NT2/D1 (cell line): ENCODE results near the gene SMAD2.

ENCODE experiments used
- DNase-seq: peaks from one replicate; pipeline ENCODE4 v3.0.0-alpha.2; 2011; ENCODE audit warnings: low read depth, low spot score
- H3K27me3 ChIP-seq: 2 replicates; pipeline ENCODE4 v1.6.0; 2011; ENCODE audit warnings: mild to moderate bottlenecking; ENCODE audit not compliant: insufficient read length, insufficient read depth
- H3K36me3 ChIP-seq: 2 replicates; pipeline ENCODE4 v1.6.1; 2011; ENCODE audit warnings: mild to moderate bottlenecking, low read length, mixed read lengths; ENCODE audit not compliant: insufficient read depth, insufficient read length
- H3K4me1 ChIP-seq: 2 replicates; pipeline ENCODE4 v1.5.1; 2011; ENCODE audit not compliant: insufficient read depth, insufficient read length
- H3K4me3 ChIP-seq: 2 replicates; pipeline ENCODE4 v1.5.1; 2011; ENCODE audit warnings: low read depth; ENCODE audit not compliant: insufficient read length
- H3K9ac ChIP-seq: 2 replicates; pipeline ENCODE4 v1.6.0; 2011; ENCODE audit warnings: low read depth; ENCODE audit not compliant: insufficient read length
- H3K9me3 ChIP-seq: 2 replicates; pipeline ENCODE4 v1.5.1; 2011; ENCODE audit warnings: mild to moderate bottlenecking, low read length; ENCODE audit not compliant: insufficient read depth
- SUZ12 ChIP-seq: IDR thresholded peaks from 2 replicates; pipeline ENCODE4 v1.6.1; 2011; ENCODE audit not compliant: insufficient read length, insufficient read depth; ENCODE audit errors: extremely low read depth
- YY1 ChIP-seq: IDR thresholded peaks from 2 replicates; pipeline ENCODE4 v1.6.1; 2011; ENCODE audit not compliant: insufficient read length, insufficient read depth
- ZNF274 ChIP-seq: IDR thresholded peaks from 2 replicates; pipeline ENCODE4 v1.6.1; 2011; ENCODE audit warnings: mild to moderate bottlenecking, low read depth, low read length

SMAD2 gene

GRCh38 chr18:47908592-47908991 is 21.9 kb downstream of the SMAD2 start:
- Histone ChIP-seq H3K4me1 (no peaks in the 10 kb centered on the region), H3K36me3 (peaks cover 16% of the 10 kb centered on the region), H3K9ac (no peak overlapping the region), H3K27me3 (no peaks in the 10 kb centered on the region), H3K4me3 (no peak overlapping the region), H3K9me3 (peaks cover 44% of the 10 kb centered on the region)
- TF ChIP-seq SUZ12: no peak
- no peak for TF ChIP-seq YY1
- TF ChIP-seq ZNF274: no peak
- DNase-seq: no peak

GRCh38 chr18:47906408-47906807 is 24.1 kb downstream of the SMAD2 start:
- no peaks in the 10 kb centered on the region for H3K4me1 ChIP-seq
- no peak overlapping the region for H3K4me3 ChIP-seq
- no peaks in the 10 kb centered on the region for H3K27me3 ChIP-seq
- H3K9me3 ChIP-seq: peaks cover 65% of the 10 kb centered on the region
- H3K36me3 ChIP-seq: peaks cover 16% of the 10 kb centered on the region
- TF ChIP-seq ZNF274 (no peak), SUZ12 (no peak), YY1 (no peak)
- no peak for DNase-seq
- H3K9ac ChIP-seq: no peak overlapping the region

GRCh38 chr18:47903809-47904208 is 26.6 kb downstream of the SMAD2 start:
- no peak overlapping the region for H3K9ac ChIP-seq
- TF ChIP-seq SUZ12 (no peak), YY1 (no peak), ZNF274 (no peak)
- no peak overlapping the region for H3K4me3 ChIP-seq
- H3K36me3 ChIP-seq: peaks cover 7% of the 10 kb centered on the region
- peaks cover 63% of the 10 kb centered on the region for H3K9me3 ChIP-seq
- no peaks in the 10 kb centered on the region for H3K27me3 ChIP-seq
- no peaks in the 10 kb centered on the region for H3K4me1 ChIP-seq
- no peak for DNase-seq

- peaks cover 47% of the 10 kb centered on the region for H3K9me3 ChIP-seq
- peaks cover 4% of the 10 kb centered on the region for H3K36me3 ChIP-seq
- H3K4me3 ChIP-seq: no peak overlapping the region
- no peak overlapping the region for H3K9ac ChIP-seq
- no peak for TF ChIP-seq YY1
- no peak for TF ChIP-seq SUZ12
- TF ChIP-seq ZNF274: no peak
- H3K27me3 ChIP-seq: no peaks in the 10 kb centered on the region
- no peaks in the 10 kb centered on the region for H3K4me1 ChIP-seq
- DNase-seq: no peak
Measured at GRCh38 chr18:47901624-47902362, 28.7 kb downstream of the SMAD2 start.

- DNase-seq: no peak
- H3K4me1 ChIP-seq: no peaks in the 10 kb centered on the region
- no peak overlapping the region for H3K9ac ChIP-seq
- H3K27me3 ChIP-seq: no peaks in the 10 kb centered on the region
- no peak for TF ChIP-seq SUZ12
- no peak for TF ChIP-seq ZNF274
- TF ChIP-seq YY1: no peak
- H3K9me3 ChIP-seq: peaks cover 28% of the 10 kb centered on the region
- H3K4me3 ChIP-seq: no peak overlapping the region
- H3K36me3 ChIP-seq: peaks cover 8% of the 10 kb centered on the region
Measured at GRCh38 chr18:47899107-47899840, 31.2 kb downstream of the SMAD2 start.

- no peaks in the 10 kb centered on the region for H3K4me1 ChIP-seq
- no peak for TF ChIP-seq ZNF274
- no peak for TF ChIP-seq SUZ12
- no peak for TF ChIP-seq YY1
- peaks cover 25% of the 10 kb centered on the region for H3K9me3 ChIP-seq
- peaks cover 13% of the 10 kb centered on the region for H3K36me3 ChIP-seq
- H3K4me3 ChIP-seq: no peak overlapping the region
- DNase-seq: no peak
- H3K27me3 ChIP-seq: no peaks in the 10 kb centered on the region
- no peak overlapping the region for H3K9ac ChIP-seq
Measured at GRCh38 chr18:47898696-47899095, 31.8 kb downstream of the SMAD2 start.

- H3K9me3 ChIP-seq: peaks cover 19% of the 10 kb centered on the region
- no peaks in the 10 kb centered on the region for H3K4me1 ChIP-seq
- H3K27me3 ChIP-seq: no peaks in the 10 kb centered on the region
- H3K4me3 ChIP-seq: no peak overlapping the region
- no peak for TF ChIP-seq SUZ12
- TF ChIP-seq YY1: no peak
- TF ChIP-seq ZNF274: no peak
- H3K9ac ChIP-seq: no peak overlapping the region
- H3K36me3 ChIP-seq: peaks cover 17% of the 10 kb centered on the region
- no peak for DNase-seq
Measured at GRCh38 chr18:47898055-47898454, 32.4 kb downstream of the SMAD2 start.
